ENCODE measurements around the gene STK39. TPM values are rescaled to one million over a fixed set of nuclear protein-coding genes. Genes with fewer than 3 reads are reported as not detected.

The STK39 gene
- polyA plus RNA-seq, 3 donors = 19.6 to 45.0 (median 33.7) TPM

Other genes starting within 250 kb of the STK39 start
- 10 to 100 TPM in 1 of 3 donors, 1 to 10 TPM in 2; 5.3 to 13.2 (median 8.3) TPM for gene CERS6, start 208.7 kb upstream of the STK39 start, polyA plus RNA-seq

Data from adipose tissue (tissue), 3 donors.